MCF 10A (cell line): Measurements from ENCODE around the gene ZNF182. TPM values are rescaled to one million over a fixed set of nuclear protein-coding genes. Genes with fewer than 3 reads are reported as not detected.
"Not testable (repeated sequence)": the region's sequence is repeated elsewhere in the genome, so short reads cannot be mapped to it uniquely, and the experiment has no call there.

Experiments
- BruUV-seq: library from RNA; stranded (reverse); fragments of 400-500 nt; replicated peaks from 2 replicates; lab custom pipeline; 2021; lab: Mats Ljungman, UMichigan
- CTCF ChIA-PET: fragments of 300-600 bp; sonication (Branson Sonifier 250); formaldehyde crosslinking; extraction: SDS; loops from one replicate; lab custom pipeline; 2021; ENCODE audit warnings: antibody characterized with exemption, inconsistent platforms; lab: Yijun Ruan, JAX
- POLR2A ChIA-PET: fragments of 300-600, 350-650 bp; sonication (Branson Sonifier 250); formaldehyde crosslinking; extraction: SDS; loops from one replicate; lab custom pipeline; 2020; ENCODE audit warnings: antibody characterized with exemption, inconsistent platforms; lab: Yijun Ruan, JAX
- DNase-seq: peaks from one replicate; pipeline ENCODE4 v3.0.0-alpha.2; 2018; ENCODE audit not compliant: unreplicated experiment
- H3K27ac Mint-ChIP-seq: one replicate; pipeline ENCODE4 v1.8.0; 2022; ENCODE audit warnings: mild to moderate bottlenecking, low read depth, mixed read lengths; ENCODE audit not compliant: unreplicated experiment
- H3K27me3 Mint-ChIP-seq: one replicate; pipeline ENCODE4 v1.8.0; 2022; ENCODE audit warnings: mixed read lengths; ENCODE audit not compliant: insufficient read depth, unreplicated experiment
- H3K36me3 Mint-ChIP-seq: one replicate; pipeline ENCODE4 v1.8.0; 2022; ENCODE audit warnings: mild to moderate bottlenecking, moderate library complexity, mixed read lengths; ENCODE audit not compliant: insufficient read depth, unreplicated experiment
- H3K4me1 Mint-ChIP-seq: one replicate; pipeline ENCODE4 v1.8.0; 2022; ENCODE audit warnings: mixed read lengths; ENCODE audit not compliant: insufficient read depth, unreplicated experiment
- H3K4me3 Mint-ChIP-seq: one replicate; pipeline ENCODE4 v1.8.0; 2022; ENCODE audit warnings: mild to moderate bottlenecking, moderate library complexity, mixed read lengths; ENCODE audit not compliant: unreplicated experiment
- H3K9me3 Mint-ChIP-seq: one replicate; pipeline ENCODE4 v1.8.0; 2022; ENCODE audit warnings: mixed read lengths; ENCODE audit not compliant: unreplicated experiment
- CTCF ChIP-seq: fragments of 200-600 bp; IDR thresholded peaks from one replicate; pipeline ENCODE4 v1.8.0; 2022; ENCODE audit warnings: antibody characterized with exemption, mild to moderate bottlenecking; ENCODE audit not compliant: unreplicated experiment
- intact Hi-C: fragments of 100-400 bp; cut with micrococcal nuclease; formaldehyde crosslinking; loops from 2 replicates; pipeline ENCODE4 v1.14.1; 2022
- total RNA-seq: library from RNA; stranded (reverse); gene quantifications from 2 replicates; pipeline ENCODE4 v1.2.3, GENCODE V29; 2022

The ZNF182 gene
- total RNA-seq, 1 experiment from 2014 or later, result 6.0 TPM

GRCh38 chrX:47956016-47956415, 47.8 kb downstream of the ZNF182 start:
- BruUV-seq, result no TSS peak
- no peak overlapping the region for H3K4me3 Mint-ChIP-seq
- no peak for DNase-seq
- intact Hi-C loops, result no loop called here
- no peak overlapping the region for H3K27ac Mint-ChIP-seq
- POLR2A ChIA-PET, result no interaction called here
- H3K9me3 Mint-ChIP-seq, result peaks cover 5% of the 10 kb centered on the region
- H3K36me3 Mint-ChIP-seq, result no peaks in the 10 kb centered on the region
- no peaks in the 10 kb centered on the region for H3K27me3 Mint-ChIP-seq
- no peaks in the 10 kb centered on the region for H3K4me1 Mint-ChIP-seq
- no peak for TF ChIP-seq CTCF
- CTCF ChIA-PET, result no interaction called here

- DNase-seq, H3K27ac Mint-ChIP-seq, H3K4me1 Mint-ChIP-seq, POLR2A ChIA-PET, BruUV-seq, H3K27me3 Mint-ChIP-seq, CTCF ChIA-PET, H3K36me3 Mint-ChIP-seq, intact Hi-C loops, H3K4me3 Mint-ChIP-seq: not testable (repeated sequence)
- peaks cover 12% of the 10 kb centered on the region for H3K9me3 Mint-ChIP-seq
Measured at GRCh38 chrX:47955295-47955694, 48.5 kb downstream of the ZNF182 start.

GRCh38 chrX:47941423-47941822, 62.4 kb downstream of the ZNF182 start:
- Mint-ChIP-seq H3K27ac (no peak overlapping the region), H3K4me1 (no peaks in the 10 kb centered on the region), H3K9me3 (peaks cover 21% of the 10 kb centered on the region), H3K27me3 (no peaks in the 10 kb centered on the region), H3K36me3 (no peaks in the 10 kb centered on the region), H3K4me3 (no peak overlapping the region)
- TF ChIP-seq CTCF, result no peak
- BruUV-seq, result no TSS peak
- POLR2A ChIA-PET, result no interaction called here
- intact Hi-C loops, result no loop called here
- no peak for DNase-seq
- CTCF ChIA-PET, result no interaction called here

- H3K9me3 Mint-ChIP-seq, result peaks cover 18% of the 10 kb centered on the region
- no peaks in the 10 kb centered on the region for H3K27me3 Mint-ChIP-seq
- no peak overlapping the region for H3K27ac Mint-ChIP-seq
- TF ChIP-seq CTCF, result no peak
- CTCF ChIA-PET, result no interaction called here
- H3K36me3 Mint-ChIP-seq, result no peaks in the 10 kb centered on the region
- BruUV-seq, result no TSS peak
- H3K4me1 Mint-ChIP-seq, result no peaks in the 10 kb centered on the region
- no peak overlapping the region for H3K4me3 Mint-ChIP-seq
- intact Hi-C loops, result no loop called here
- POLR2A ChIA-PET, result interaction anchor here (0.6 kb wide), 1 partner anchor 320 kb away, joined by 3 read pairs; no protein-coding TSS in a partner anchor
- no peak for DNase-seq
Measured at GRCh38 chrX:47940448-47940847, 63.3 kb downstream of the ZNF182 start.

GRCh38 chrX:47936940-47937317, 66.9 kb downstream of the ZNF182 start:
- no peak for DNase-seq
- no peak overlapping the region for H3K4me3 Mint-ChIP-seq
- H3K27ac Mint-ChIP-seq, result no peak overlapping the region
- no TSS peak for BruUV-seq
- POLR2A ChIA-PET, result no interaction called here
- intact Hi-C loops, result no loop called here
- peaks cover 8% of the 10 kb centered on the region for H3K9me3 Mint-ChIP-seq
- TF ChIP-seq CTCF, result no peak
- CTCF ChIA-PET, result no interaction called here
- no peaks in the 10 kb centered on the region for H3K27me3 Mint-ChIP-seq
- no peaks in the 10 kb centered on the region for H3K4me1 Mint-ChIP-seq
- no peaks in the 10 kb centered on the region for H3K36me3 Mint-ChIP-seq
